T1000 (cell line): Measurements from ENCODE around the gene LRSAM1.

Experiments
- DNase-seq: peaks from one replicate; lab custom pipeline; 2025; ENCODE audit warnings: mixed read lengths; lab: John Stamatoyannopoulos, UW

The LRSAM1 gene

GRCh38 chr9:127450830-127451607 lies at the start of gene LRSAM1, which contains the start of gene RPL12:
Gene LRSAM1, plus strand, starts transcription at chr9:127451510. Its CDS starts 3,018 bp downstream, at chr9:127454528.
Gene RPL12, minus strand, starts transcription at chr9:127451406. Its CDS starts 89 bp downstream, at chr9:127451317.
- peak; percentile 96 for DNase-seq

GRCh38 chr9:127402401-127403090 lies 48.8 kb upstream of the LRSAM1 start:
- DNase-seq: no peak

- DNase-seq: no peak
Measured at GRCh38 chr9:127403507-127404192, 47.7 kb upstream of the LRSAM1 start.

- no peak for DNase-seq
Measured at GRCh38 chr9:127404631-127405030, 46.7 kb upstream of the LRSAM1 start.

- no peak for DNase-seq
Measured at GRCh38 chr9:127405344-127406125, 45.8 kb upstream of the LRSAM1 start.

DNA sequence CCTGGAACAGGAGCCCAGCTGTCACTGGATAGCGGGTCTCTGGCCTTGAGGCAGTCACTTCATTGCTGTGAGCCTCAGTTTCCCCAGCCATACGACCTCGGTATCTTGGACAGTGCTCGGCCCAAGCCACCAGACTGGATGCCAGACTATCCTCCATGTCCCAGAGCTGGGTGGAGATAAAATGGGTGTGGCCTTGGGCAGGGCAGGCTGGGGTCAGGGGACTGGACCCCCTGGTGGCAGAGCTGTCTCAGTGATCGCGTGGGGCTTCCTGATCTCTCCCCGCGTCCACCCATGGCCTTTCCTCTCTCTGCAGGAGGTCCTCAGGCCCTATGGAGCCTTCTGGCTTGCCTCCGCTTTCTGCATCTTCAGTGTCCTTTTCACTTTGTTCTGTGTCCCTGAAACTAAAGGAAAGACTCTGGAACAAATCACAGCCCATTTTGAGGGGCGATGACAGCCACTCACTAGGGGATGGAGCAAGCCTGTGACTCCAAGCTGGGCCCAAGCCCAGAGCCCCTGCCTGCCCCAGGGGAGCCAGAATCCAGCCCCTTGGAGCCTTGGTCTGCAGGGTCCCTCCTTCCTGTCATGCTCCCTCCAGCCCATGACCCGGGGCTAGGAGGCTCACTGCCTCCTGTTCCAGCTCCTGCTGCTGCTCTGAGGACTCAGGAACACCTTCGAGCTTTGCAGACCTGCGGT lies 44.4 kb upstream of the LRSAM1 start:
- DNase-seq: no peak

DNA sequence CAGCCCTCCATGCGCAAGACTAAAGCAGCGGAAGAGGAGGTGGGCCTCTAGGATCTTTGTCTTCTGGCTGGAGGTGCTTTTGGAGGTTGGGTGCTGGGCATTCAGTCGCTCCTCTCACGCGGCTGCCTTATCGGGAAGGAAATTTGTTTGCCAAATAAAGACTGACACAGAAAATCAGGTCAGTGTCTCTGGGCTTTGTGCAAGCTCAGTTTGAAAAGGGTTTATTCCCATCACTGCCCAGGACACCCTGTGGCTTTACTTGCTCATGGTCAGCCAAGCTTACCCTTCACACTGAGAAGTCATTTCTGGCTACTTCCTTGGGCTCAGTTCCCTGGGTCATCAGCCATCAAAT lies 43.8 kb upstream of the LRSAM1 start:
- DNase-seq: no peak

- DNase-seq: no peak
Measured at GRCh38 chr9:127411122-127411521, 40.2 kb upstream of the LRSAM1 start.

GRCh38 chr9:127415141-127415540 lies 36.2 kb upstream of the LRSAM1 start:
- DNase-seq: no peak

DNA sequence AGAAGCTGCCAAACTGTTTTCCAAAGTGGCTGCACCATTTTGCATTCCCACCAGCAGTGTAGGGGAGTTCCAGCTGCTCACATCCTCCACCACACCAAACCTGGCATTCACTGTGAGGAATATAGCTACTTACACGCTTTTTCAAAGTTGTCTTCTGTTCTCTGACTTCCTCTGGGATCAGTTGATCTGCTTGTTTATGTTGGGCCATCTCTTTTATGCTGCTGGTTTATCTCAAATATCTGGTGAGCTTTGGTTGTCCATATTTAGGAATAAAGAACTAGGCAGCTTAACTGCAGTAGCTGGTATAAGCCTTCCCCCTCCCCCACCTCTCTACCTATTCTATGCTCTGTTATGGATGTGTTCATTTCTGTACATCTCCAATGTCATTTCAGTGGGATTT lies 35.7 kb upstream of the LRSAM1 start:
- no peak for DNase-seq

DNA sequence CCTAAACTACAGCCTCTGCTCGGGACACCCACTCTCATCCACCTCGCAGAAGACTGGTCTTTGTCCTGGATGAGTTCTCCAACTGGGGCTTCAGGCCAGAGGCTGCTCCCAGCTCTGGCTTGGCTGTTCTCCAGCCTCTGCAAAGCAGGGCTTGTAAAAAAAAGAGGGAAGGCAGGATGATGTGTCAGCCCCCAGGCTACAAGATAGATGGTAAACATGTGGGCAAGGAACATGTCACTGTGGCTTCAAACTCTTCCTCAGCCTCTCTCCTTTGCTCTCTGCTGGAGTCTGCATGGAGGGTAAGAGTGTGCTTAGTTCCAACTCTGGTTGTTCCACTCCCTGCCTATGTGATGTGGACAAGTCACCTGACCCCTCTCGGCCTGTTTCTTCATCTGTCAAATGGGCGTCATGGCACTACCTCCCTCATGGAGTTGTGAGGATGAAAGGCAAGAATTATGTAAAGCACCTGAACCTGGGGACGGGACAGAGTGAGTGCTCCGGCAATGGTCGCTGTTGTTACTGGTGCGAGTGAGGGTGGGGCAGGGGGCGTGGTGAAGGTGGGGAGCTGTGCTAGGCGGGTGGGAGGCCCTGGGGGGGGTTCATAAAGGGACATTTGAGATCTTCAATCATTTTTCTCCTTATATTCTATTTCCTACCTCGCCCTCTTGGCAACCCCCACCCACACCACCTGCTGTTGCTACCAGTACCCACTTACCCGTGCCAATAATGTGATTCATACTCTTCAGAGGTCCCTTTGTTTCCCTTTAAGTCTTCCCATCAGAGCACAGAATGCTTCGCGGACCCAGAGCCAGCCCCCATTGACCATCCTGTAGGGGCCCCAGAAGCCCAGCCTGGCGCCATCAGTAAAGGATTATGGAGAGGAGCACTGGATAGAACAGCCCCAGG lies 33.9 kb upstream of the LRSAM1 start:
- DNase-seq: peak; percentile 86

GRCh38 chr9:127418037-127418471 lies 33.3 kb upstream of the LRSAM1 start:
- no peak for DNase-seq

- no peak for DNase-seq
Measured at GRCh38 chr9:127419348-127419747, 32.0 kb upstream of the LRSAM1 start.

DNA sequence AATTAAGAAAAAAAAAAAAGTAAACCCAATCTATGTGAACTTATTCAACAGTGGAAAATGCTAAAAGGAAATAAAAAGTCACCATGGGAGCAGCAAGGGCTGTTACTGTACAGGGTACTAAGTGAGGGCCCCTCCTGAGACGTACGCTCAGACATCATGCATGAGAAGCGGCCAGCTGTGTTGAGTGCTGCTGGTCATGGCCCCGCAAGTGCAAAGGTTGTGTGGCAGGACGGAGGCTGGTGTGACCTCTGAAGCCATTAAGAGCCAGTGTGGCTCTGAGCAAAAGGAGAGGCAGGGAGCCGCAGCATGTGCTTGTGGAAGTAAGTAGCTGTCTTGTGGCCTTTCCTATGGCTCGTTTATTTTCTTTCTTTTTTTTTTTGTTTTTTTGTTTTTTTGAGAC lies 30.3 kb upstream of the LRSAM1 start:
- DNase-seq: no peak

- no peak for DNase-seq
Measured at GRCh38 chr9:127422133-127422782, 29.1 kb upstream of the LRSAM1 start.

DNA sequence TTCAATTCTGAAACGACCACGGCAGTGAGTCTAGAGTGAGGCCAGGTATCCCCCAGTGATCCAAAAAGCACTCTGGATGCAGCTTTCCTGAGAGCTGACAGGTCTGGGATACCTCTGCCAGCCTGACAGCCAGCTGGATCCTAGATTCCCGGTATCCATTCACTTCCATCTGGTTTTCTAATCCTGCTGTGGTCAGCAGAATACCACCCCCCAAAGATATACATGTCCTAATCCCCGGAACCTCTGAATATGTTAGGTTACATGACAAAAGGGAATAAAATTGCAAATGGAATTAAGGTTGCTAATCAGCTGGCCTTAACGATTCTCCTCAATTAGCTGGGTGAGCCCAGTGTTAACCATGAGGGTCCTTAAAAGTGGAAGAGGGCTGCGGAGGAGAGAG lies 28.5 kb upstream of the LRSAM1 start:
- DNase-seq: no peak

DNA sequence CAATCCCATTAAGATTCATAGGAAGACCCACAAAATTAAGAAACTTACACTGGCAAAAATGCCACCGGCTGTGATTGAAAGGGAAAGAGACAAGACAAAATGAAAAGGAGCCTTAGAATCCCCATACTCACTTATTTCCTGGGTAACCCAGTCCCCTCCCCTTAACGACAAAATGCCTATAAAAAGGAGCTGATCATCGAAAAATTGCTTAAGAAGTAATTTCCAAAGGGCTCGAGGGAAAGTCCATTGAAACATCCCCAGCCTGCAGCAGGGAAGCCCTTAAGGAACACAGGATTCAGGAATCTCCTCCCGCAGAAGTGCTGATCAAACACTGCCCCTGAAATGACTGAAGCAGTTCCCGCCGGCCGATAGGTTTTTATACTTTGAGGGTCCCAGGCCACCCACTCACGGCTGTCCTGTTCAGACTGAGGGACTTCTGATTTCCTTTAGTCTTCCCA lies 27.8 kb upstream of the LRSAM1 start:
- DNase-seq: no peak

DNA sequence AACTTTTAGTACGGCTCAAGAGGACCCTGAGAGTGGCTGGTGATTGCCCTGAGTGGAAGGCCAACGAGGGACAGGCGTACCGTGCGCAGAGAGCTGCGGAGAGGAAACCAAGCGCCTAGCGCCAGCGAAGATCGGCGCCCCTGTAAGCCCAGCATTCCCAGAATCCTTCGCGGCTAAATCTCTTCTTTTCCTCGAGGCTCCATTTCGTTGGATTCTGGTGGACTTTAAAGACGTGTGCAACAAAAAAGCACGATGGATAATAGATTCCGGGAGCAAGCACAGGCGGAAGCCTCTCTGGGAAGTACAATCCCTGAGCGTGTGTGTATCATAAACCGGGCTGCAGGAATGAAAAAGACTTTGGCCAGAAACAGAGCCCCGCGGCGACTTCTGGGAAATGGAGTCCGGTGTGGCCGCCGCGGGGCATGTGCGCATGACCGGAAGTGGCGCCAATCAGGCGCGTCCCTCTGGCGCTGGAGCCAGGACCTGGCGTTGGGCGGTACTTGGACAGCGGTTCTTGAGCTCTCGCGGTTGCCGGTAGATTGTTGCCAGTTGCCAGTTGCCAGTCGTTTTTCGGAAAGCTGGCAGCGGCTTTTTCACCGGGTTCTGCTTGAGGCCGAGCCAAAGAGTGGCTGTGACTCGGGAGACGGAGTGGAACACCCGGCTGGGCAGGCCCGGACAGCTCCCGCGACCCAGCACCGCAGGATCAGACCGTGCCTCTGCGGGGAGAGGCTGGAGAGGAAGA lies 27.2 kb upstream of the LRSAM1 start, which contains the start of gene ZNF79:
ZNF79 (plus strand) TSS at position 449 of the 742 bp plus-strand sequence. CDS start 406 bp downstream, outside the sequence.
- peak; percentile 86 for DNase-seq

DNA sequence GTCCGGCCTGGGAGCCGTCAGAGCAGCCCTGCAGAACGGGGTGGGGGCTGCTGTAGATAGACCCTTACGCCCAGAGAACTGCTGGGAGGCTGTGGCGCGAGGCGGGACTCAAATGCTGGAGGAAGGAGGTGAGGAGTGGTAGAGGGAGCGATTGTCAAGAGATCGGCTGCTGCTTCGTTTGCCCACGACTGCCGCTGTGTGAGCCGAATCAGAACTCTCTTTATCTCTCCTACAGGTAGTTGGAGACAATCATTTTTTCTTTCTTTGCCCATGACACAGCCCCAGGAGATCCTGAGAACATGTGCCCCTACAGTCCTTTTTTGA lies 26.7 kb upstream of the LRSAM1 start:
- DNase-seq: no peak
